Activated CD4-positive, alpha-beta T cell treated with anti-CD3 and anti-CD28 coated beads for 24 hours (primary cell): ENCODE results near the gene VPS35L.

Source experiments
- DNase-seq, 2 donors: peaks; one replicate each; pipeline ENCODE4 v3.0.0-alpha.2; 2020; ENCODE audit warnings: low read depth in 2 of 2

The VPS35L gene

GRCh38 chr16:19691161-19691711, 135.7 kb downstream of the VPS35L start:
- no peak for DNase-seq

- DNase-seq = no peak
Observed at GRCh38 chr16:19694989-19695388, 139.5 kb downstream of the VPS35L start.

- DNase-seq = peak in 1 of 2 donors; percentile 20
Observed at GRCh38 chr16:19696328-19696727, 140.8 kb downstream of the VPS35L start.

GRCh38 chr16:19696961-19697360, 141.5 kb downstream of the VPS35L start:
- DNase-seq = no peak

- no peak for DNase-seq
Observed at GRCh38 chr16:19697756-19698318, 142.3 kb downstream of the VPS35L start.

GRCh38 chr16:19698480-19699465, 143.3 kb downstream of the VPS35L start:
- DNase-seq = no peak

GRCh38 chr16:19699472-19699871, 144.0 kb downstream of the VPS35L start:
- DNase-seq = no peak

GRCh38 chr16:19700319-19700781, 144.8 kb downstream of the VPS35L start:
- no peak for DNase-seq

GRCh38 chr16:19701091-19701490, 145.6 kb downstream of the VPS35L start:
- DNase-seq = no peak

- DNase-seq = no peak
Observed at GRCh38 chr16:19703172-19703889, 147.8 kb downstream of the VPS35L start.

GRCh38 chr16:19704321-19705145, 149.0 kb downstream of the VPS35L start:
- DNase-seq = no peak

GRCh38 chr16:19705146-19705501, 149.6 kb downstream of the VPS35L start:
- no peak for DNase-seq

- no peak for DNase-seq
Observed at GRCh38 chr16:19705843-19706242, 150.3 kb downstream of the VPS35L start.

GRCh38 chr16:19706846-19707245, 151.3 kb downstream of the VPS35L start:
- DNase-seq = no peak

- no peak for DNase-seq
Observed at GRCh38 chr16:19707569-19708295, 152.2 kb downstream of the VPS35L start.

GRCh38 chr16:19708296-19709205, 153.0 kb downstream of the VPS35L start:
- DNase-seq = no peak

GRCh38 chr16:19709381-19710136, 154.1 kb downstream of the VPS35L start:
- no peak for DNase-seq

- no peak for DNase-seq
Observed at GRCh38 chr16:19710191-19710908, 154.8 kb downstream of the VPS35L start.
